Tibial artery (tissue), 4 donors: ENCODE results near the gene TMEM207.
"Not testable (repeated sequence)": the region's sequence is repeated elsewhere in the genome, so short reads cannot be mapped to it uniquely, and the experiment has no call there.

Experiments
- DNase-seq, 2 donors: peaks; one replicate each; pipeline ENCODE4 v3.0.0-alpha.2; 2019
- H3K27ac ChIP-seq, 2 donors: fragments of 200-600 bp; sonication (generic) in 1 of 2; 1 replicate in 1 of 2; 2 replicates in 1 of 2; pipeline ENCODE4 v1.5.1; 2018 to 2019; ENCODE audit warnings: mild to moderate bottlenecking in 1 of 2
- H3K27me3 ChIP-seq, 2 donors: fragments of 200-600 bp; sonication (generic) in 1 of 2; one replicate each; pipeline versions ENCODE4 v1.5.1 to v1.6.0; 2016 to 2019
- H3K36me3 ChIP-seq, 3 donors: fragments of 200-600 bp; sonication (generic) in 2 of 3; one replicate each; pipeline ENCODE4 v1.5.1; 2016 to 2019; ENCODE audit warnings: mild to moderate bottlenecking in 2 of 3
- H3K4me1 ChIP-seq, 4 donors: fragments of 200-600 bp; sonication (generic) in 2 of 4; 1 replicate in 3 of 4; 2 replicates in 1 of 4; pipeline ENCODE4 v1.5.1; 2016 to 2019
- H3K4me3 ChIP-seq, 2 donors: fragments of 200-600 bp; sonication (generic) in 1 of 2; 1 replicate in 1 of 2; 2 replicates in 1 of 2; pipeline ENCODE4 v1.5.1; 2018 to 2019; ENCODE audit warnings: mild to moderate bottlenecking in 2 of 2
- H3K9me3 ChIP-seq, 3 donors: fragments of 200-600 bp; sonication (generic) in 1 of 3; one replicate each; pipeline ENCODE4 v1.5.1; 2016 to 2019
- intact Hi-C: fragments of 100-400 bp; cut with DNase I; formaldehyde crosslinking; loops from one replicate; pipeline ENCODE4 v1.15.0; 2023; ENCODE audit warnings: low total_unique reads
- TF ChIP-seq, protein P1 (sequence below), 2 experiments: fragments of 200-600 bp in 1 of 2; fragments of 450-650 bp in 1 of 2; IDR thresholded peaks; one replicate each; pipeline ENCODE4 v1.5.1; 2017 to 2019; ENCODE audit warnings: antibody characterized with exemption in 2 of 2, mild to moderate bottlenecking in 1 of 2, moderate library complexity in 1 of 2

TMEM207 gene

DNA sequence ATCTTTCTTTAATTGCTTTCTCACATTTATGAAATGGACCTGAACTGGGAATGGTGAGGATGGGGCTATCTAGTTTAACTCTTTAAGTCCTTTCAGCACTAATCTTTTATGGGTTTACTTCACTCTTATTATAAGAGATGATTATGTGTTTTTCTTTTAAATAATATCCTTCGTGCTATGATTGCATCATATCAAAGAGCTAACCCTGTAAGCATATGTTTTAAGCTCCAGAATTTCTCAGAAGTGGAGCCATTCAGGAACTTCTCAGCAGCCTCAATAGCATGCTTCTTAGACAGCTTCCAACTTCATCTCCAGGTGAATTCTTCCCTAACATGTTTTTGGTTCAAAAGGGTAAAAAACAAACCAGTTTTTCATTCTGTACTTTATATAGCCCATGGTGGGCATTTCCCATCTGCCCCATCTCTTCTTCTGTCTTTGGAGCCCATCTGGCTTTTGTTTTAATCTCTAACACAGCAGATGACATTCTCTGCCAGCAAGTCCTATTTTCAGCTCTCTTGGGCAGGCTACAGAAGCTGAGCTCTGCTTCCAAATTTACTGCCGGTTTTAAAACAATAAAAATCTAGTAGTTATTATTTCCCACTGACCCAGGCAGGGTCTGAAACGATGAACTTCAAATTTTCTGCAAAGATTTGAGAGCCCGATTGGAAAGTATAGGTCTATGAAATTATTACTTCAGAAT, 37.4 kb upstream of the TMEM207 start:
- TF ChIP-seq, protein P1, sequence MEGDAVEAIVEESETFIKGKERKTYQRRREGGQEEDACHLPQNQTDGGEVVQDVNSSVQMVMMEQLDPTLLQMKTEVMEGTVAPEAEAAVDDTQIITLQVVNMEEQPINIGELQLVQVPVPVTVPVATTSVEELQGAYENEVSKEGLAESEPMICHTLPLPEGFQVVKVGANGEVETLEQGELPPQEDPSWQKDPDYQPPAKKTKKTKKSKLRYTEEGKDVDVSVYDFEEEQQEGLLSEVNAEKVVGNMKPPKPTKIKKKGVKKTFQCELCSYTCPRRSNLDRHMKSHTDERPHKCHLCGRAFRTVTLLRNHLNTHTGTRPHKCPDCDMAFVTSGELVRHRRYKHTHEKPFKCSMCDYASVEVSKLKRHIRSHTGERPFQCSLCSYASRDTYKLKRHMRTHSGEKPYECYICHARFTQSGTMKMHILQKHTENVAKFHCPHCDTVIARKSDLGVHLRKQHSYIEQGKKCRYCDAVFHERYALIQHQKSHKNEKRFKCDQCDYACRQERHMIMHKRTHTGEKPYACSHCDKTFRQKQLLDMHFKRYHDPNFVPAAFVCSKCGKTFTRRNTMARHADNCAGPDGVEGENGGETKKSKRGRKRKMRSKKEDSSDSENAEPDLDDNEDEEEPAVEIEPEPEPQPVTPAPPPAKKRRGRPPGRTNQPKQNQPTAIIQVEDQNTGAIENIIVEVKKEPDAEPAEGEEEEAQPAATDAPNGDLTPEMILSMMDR (IDR thresholded peaks at IDR 0.05) = no peak
- H3K27ac ChIP-seq = no peak overlapping the region

DNA sequence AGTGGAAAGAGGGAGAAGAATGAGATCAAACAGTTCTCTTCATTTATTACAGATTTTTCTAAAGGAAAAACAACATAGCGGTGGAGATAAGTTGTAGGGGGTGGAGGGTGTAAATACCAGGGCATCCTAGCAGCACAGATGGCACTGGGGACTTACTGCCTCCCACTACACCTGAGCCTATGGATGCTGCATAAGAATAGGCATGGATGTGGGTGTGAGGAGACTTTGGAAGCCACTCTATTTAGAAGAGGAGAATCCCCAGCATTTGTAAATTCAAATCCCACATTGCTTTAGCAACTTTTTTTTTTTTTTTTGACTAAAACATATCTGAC, 36.8 kb upstream of the TMEM207 start:
- H3K27me3 ChIP-seq = peaks cover 0 to 9% of the 10 kb centered on the region in 2 donors
- H3K36me3 ChIP-seq = no peaks in the 10 kb centered on the region
- no peak overlapping the region for H3K27ac ChIP-seq
- no peaks in the 10 kb centered on the region for H3K4me1 ChIP-seq
- TF ChIP-seq, protein P1 (IDR thresholded peaks at IDR 0.05) = no peak
- H3K9me3 ChIP-seq = no peaks in the 10 kb centered on the region
- intact Hi-C loops = no loop called here
- no peak overlapping the region for H3K4me3 ChIP-seq
- DNase-seq = no peak

More for the DNA sequence above, 37.4 kb upstream of the TMEM207 start:
- no peaks in the 10 kb centered on the region for H3K9me3 ChIP-seq
- intact Hi-C loops = no loop called here
- H3K36me3 ChIP-seq = no peaks in the 10 kb centered on the region
- no peaks in the 10 kb centered on the region for H3K4me1 ChIP-seq
- H3K4me3 ChIP-seq = no peak overlapping the region
- DNase-seq = no peak
- peaks cover 0 to 9% of the 10 kb centered on the region in 2 donors for H3K27me3 ChIP-seq

DNA sequence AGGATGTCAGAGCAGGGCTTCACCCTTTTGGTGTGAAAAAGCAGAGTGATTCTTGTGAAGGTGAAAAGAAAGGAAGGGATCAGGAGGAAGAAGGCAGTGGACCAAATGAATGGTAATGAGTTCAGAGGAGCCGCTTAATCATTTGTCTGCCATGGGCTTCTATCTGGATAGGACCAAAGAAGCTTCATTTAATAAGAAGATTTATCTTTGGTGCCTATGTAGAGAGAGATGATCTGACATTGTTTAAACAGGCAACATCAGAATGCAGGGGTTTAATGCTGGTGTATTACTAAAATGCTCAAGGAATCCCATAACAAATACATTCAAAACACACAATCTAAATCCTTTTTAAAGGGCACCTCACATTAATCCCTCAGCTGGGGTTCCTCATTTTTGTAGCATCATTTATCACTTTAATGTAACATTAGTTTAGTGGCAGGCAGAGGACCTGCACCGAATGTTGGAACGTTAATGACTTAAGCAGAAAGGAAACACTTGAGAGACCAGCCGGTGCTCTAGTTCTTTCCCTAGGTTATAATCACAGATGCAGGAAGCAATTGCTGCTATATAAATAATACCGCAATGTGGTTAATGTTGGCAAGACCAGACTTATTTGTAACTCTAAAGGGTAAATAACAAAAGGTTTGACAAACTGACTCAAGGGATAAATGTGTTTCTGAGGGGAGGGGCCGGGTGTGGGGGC, 36.3 kb upstream of the TMEM207 start:
- no peaks in the 10 kb centered on the region for H3K9me3 ChIP-seq
- TF ChIP-seq, protein P1 (IDR thresholded peaks at IDR 0.05) = no peak
- no peaks in the 10 kb centered on the region for H3K4me1 ChIP-seq
- peaks cover 0 to 9% of the 10 kb centered on the region in 2 donors for H3K27me3 ChIP-seq
- intact Hi-C loops = no loop called here
- no peaks in the 10 kb centered on the region for H3K36me3 ChIP-seq
- H3K4me3 ChIP-seq = no peak overlapping the region
- H3K27ac ChIP-seq = no peak overlapping the region
- DNase-seq = no peak

DNA sequence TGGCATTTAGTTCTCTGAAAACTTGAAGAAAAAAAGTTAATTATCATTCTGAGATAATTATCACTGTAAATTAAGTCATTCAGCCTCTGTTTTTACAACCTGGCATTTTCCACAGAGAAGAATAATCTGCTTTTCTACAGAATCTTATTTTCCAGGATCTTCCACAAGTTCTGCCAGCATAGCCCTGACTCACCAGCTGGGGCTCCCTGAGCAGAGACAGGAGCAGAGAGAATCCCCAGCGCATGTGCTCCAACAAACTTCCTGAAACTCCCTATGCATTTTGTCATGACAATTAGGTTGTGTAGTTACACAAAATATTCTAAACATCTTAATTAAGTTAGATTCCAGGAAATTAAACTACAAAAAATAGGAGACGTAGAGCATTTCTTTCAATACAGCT, 32.1 kb upstream of the TMEM207 start:
- TF ChIP-seq, protein P1 (IDR thresholded peaks at IDR 0.05) = no peak
- DNase-seq = no peak
- no peaks in the 10 kb centered on the region for H3K36me3 ChIP-seq
- H3K4me1 ChIP-seq = no peaks in the 10 kb centered on the region
- H3K9me3 ChIP-seq = no peaks in the 10 kb centered on the region
- intact Hi-C loops = no loop called here
- H3K4me3 ChIP-seq = no peak overlapping the region
- no peak overlapping the region for H3K27ac ChIP-seq
- no peaks in the 10 kb centered on the region for H3K27me3 ChIP-seq

DNA sequence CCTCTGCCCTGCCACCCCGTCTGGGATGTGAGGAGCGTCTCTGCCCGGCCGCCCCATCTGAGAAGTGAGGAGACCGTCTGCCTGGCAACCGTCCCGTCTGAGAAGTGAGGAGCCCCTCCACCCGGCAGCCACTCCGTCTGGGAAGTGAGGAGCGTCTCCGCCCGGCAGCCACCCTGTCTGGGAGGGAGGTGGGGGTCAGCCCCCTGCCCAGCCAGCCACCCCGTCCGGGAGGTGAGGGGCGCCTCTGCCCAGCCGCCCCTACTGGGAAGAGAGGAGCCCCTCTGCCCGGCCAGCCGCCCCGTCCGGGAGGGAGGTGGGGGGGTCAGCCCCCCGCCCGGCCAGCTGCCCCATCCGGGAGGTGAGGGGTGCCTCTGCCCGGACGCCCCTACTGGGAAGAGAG, 23.6 kb upstream of the TMEM207 start:
- DNase-seq, intact Hi-C loops, H3K4me3 ChIP-seq, H3K4me1 ChIP-seq, H3K27ac ChIP-seq, H3K9me3 ChIP-seq, H3K36me3 ChIP-seq, H3K27me3 ChIP-seq: not testable (repeated sequence)

DNA sequence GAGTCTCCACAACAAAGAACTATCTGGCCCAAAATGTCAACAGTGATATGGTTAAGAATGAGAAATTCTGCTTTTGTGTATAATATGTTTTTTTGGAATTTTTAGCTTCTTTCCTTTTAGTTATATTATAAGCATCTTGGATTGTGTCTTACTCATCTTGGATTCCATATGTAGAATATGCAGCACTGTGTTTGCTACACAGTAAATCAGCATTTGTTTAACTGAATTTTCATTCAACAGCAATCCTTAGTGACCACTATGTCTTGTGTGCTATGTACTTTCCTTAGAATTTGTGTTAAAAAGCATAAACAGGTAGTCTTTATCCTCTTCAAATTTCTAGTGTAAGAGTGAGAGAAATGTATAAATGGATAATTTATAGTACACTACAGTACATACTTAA, 18.2 kb upstream of the TMEM207 start:
- TF ChIP-seq, protein P1 (IDR thresholded peaks at IDR 0.05) = no peak
- no peak overlapping the region for H3K27ac ChIP-seq
- no peak overlapping the region for H3K4me3 ChIP-seq
- H3K36me3 ChIP-seq = no peaks in the 10 kb centered on the region
- intact Hi-C loops = no loop called here
- H3K4me1 ChIP-seq = no peaks in the 10 kb centered on the region
- no peaks in the 10 kb centered on the region for H3K27me3 ChIP-seq
- no peak for DNase-seq
- H3K9me3 ChIP-seq = no peaks in the 10 kb centered on the region
